Iris pigment epithelial cell (primary cell): ENCODE data around the gene AKAP6.
A peak's percentile ranks its signal among the peaks of the same experiment; 100 is the strongest.

Experiments
- DNase-seq: peaks from one replicate; pipeline ENCODE4 v3.0.0-alpha.2; 2011; ENCODE audit warnings: low read depth

AKAP6 gene

DNA sequence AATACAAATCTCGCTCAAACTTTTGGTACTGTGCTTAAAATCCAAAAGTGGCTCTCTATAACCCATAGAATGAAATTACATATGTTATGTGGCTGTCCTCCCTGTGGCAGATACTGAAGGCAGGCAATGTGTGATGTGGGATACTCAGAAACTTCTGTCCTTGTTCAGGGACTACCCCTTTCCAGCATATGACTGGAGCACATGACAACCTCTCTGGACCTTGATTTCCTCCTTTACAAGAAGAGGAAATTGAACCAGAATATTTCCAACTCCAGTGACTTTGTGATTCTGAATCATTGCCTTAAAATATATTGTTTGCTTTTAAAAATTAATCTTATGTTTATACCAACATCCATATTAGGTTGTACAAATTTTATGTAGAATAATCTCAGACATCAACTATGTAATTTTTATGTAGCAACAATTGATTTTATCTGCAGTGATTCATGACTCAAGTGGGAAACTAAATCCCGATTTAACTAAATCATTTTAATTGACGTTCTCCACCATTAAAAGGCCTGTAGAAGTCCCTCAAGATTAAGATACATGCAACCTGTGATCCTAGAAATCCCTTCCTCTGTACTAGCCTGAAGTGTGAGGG lies 162.4 kb downstream of the AKAP6 start:
- DNase-seq = no peak

- DNase-seq = no peak
Measured at GRCh38 chr14:32492457-32492856, 163.4 kb downstream of the AKAP6 start.

- no peak for DNase-seq
Measured at GRCh38 chr14:32494609-32495434, 165.7 kb downstream of the AKAP6 start.

DNA sequence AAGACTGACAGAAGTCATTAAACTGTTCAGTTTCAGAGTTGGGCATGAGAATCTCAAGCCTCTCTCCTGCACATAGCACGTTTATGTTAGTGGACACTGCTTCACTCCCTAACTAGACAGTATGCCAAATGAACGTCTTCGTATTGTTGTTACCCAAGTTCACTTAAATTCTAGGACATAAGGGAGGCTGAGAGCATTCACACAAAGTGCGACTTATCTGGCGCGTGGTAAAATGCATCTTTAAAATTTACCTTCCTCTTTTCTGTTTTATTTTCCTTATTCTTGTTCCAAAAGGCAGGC lies 166.3 kb downstream of the AKAP6 start:
- DNase-seq = no peak

- no peak for DNase-seq
Measured at GRCh38 chr14:32497248-32497647, 168.2 kb downstream of the AKAP6 start.

- peak; percentile 95 for DNase-seq
Measured at GRCh38 chr14:32507029-32507984, 178.2 kb downstream of the AKAP6 start.

GRCh38 chr14:32508281-32508680 lies 179.2 kb downstream of the AKAP6 start:
- DNase-seq = peak; percentile 83

GRCh38 chr14:32509632-32510187 lies 180.6 kb downstream of the AKAP6 start:
- DNase-seq = peak; percentile 100

- DNase-seq = no peak
Measured at GRCh38 chr14:32510815-32511214, 181.7 kb downstream of the AKAP6 start.

DNA sequence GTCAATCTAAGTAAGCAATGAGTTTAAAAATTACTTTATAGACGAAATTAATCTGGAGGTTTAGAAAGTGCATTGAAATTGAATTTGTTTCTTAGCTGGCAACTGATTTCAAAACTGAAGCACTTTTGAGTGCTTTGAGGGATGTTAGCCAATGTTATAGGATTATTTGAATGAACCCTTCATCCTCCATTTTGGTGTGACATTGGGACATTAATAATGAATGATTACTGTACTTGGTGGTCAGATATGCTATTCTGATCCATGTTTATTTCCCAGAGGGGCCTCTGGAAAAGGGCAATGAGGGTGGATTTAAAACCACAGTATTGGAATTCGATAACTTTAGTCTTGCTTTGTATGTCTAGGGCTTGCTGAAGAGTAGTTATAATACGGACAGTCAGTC lies 183.2 kb downstream of the AKAP6 start:
- DNase-seq = no peak

DNA sequence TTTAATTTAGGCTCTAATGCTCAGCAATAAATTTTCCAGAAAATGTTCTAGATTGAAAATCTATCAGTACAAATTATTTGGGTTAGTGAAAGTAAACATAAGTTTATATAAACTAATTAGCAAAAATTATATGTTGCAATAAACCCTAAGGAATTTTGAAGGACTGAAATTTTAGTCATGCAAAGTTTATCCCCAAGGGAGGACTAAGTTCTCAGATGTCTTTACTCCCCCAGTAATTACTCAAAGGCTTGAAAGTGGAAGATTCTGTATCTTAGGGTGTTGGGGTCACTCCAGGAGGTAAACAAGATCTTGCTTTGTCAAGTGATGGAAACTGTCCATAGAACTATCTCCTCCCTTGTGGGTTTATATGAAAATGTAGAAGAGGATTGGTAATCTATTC lies 183.7 kb downstream of the AKAP6 start:
- DNase-seq = no peak

GRCh38 chr14:32513571-32514009 lies 184.5 kb downstream of the AKAP6 start:
- DNase-seq = peak; percentile 47

DNA sequence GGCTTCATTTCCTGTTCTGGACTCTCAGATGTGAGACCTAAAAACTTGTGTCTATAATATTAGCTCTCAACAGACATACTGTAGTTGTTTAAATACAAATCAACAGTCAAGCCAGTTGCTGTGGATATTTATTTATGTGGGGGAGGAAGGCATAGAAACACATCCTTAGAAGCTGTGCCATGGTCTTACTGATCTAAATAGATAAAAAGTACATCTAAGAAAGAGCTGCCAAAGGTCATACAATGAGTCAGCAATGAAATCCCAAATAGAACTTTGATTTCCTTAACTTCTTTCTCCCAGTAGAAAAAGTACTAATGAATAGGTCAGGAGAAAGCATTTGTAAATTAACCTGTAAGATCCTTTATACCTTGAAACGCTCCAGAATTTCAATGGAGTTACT lies 185.1 kb downstream of the AKAP6 start:
- DNase-seq = peak; percentile 59

DNA sequence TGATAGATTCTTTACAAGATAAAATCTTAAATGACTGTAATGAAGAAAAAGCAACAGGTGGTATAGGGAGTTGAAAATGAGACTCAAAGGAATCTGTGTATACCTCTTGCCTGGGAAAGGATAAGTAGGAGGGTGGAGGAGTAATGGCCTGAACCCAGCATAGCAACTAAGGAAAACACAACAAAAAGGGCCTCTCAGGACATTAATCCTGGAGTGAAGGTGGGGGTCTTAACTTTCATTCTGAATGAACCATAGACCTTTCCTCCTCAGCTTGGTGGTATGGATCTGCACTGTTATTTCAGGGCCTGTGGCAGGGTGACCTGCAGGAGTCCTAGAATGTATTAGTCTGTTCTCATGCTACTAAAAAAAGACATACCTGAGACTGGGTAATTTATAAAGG lies 185.6 kb downstream of the AKAP6 start:
- no peak for DNase-seq

- DNase-seq = peak; percentile 56
Measured at GRCh38 chr14:32524609-32525375, 195.7 kb downstream of the AKAP6 start.

GRCh38 chr14:32525591-32525990 lies 196.5 kb downstream of the AKAP6 start:
- DNase-seq = no peak

GRCh38 chr14:32530800-32531199 lies 201.7 kb downstream of the AKAP6 start:
- no peak for DNase-seq

- no peak for DNase-seq
Measured at GRCh38 chr14:32531942-32532515, 202.9 kb downstream of the AKAP6 start.

DNA sequence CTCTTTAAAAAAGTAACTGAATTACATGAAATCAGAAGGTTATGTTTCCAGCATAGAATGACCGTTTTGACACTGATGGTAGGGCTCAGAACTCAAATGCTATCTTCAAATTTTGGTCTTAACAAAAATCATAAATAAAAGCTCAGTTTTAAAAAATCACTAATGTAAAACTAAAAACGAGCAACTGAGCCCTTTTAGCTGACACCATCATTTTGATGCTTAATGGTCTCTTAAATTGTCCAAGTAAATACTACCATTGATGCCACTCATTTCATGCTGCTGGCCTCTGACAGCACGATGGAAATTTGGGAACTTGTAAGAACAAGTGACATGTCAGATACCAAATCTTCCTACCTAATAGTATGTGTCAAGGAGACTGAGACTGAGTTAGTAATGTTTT lies 205.0 kb downstream of the AKAP6 start:
- DNase-seq = no peak

- no peak for DNase-seq
Measured at GRCh38 chr14:32536175-32536574, 207.1 kb downstream of the AKAP6 start.

- no peak for DNase-seq
Measured at GRCh38 chr14:32537166-32537565, 208.1 kb downstream of the AKAP6 start.
